Measurements from ENCODE around the gene RAD51B.

- no peak for TF ChIP-seq POLR2AphosphoS5 (IDR thresholded peaks at IDR 0.05)
- no peak for TF ChIP-seq POLR2A (IDR thresholded peaks at IDR 0.05)
- no peak for TF ChIP-seq EP300 (IDR thresholded peaks at IDR 0.05)
Observed at GRCh38 chr14:68444449-68445168, 625.0 kb downstream of the RAD51B start.
